GM23338 (cell line): ENCODE measurements around the gene NKX2-2. TPM values are rescaled to one million over a fixed set of nuclear protein-coding genes. Genes with fewer than 3 reads are reported as not detected.
A peak's percentile ranks its signal among the peaks of the same experiment; 100 is the strongest.

Experiments
- ATAC-seq: fragments of 200-7000 bp; cut with Tn5 transposase; 3 replicates; pipeline ENCODE4 v1.9.1; 2020
- DNase-seq: peaks from one replicate; pipeline ENCODE4 v3.0.0-alpha.2; 2015; ENCODE audit warnings: low spot score
- H2AFZ ChIP-seq: fragments of 200-600 bp; sonication (generic); 2 replicates; pipeline ENCODE4 v1.8.0; 2016; ENCODE audit warnings: antibody characterized with exemption, mild to moderate bottlenecking, moderate library complexity
- H3F3A ChIP-seq: fragments of 200-600 bp; sonication (generic); replicated peaks from 2 replicates; pipeline ENCODE4 v1.8.0; 2017; ENCODE audit warnings: antibody characterized with exemption, mixed run types, low read depth
- H3K27ac ChIP-seq: fragments of 200-600 bp; sonication (generic); 2 replicates; pipeline ENCODE4 v1.6.1; 2016; ENCODE audit warnings: low read depth
- H3K27me3 ChIP-seq: fragments of 200-600 bp; sonication (generic); 2 replicates; pipeline ENCODE4 v1.8.0; 2016; ENCODE audit warnings: mild to moderate bottlenecking, mixed run types, moderate library complexity; ENCODE audit not compliant: insufficient read depth
- H3K36me3 ChIP-seq: fragments of 200-600 bp; sonication (generic); 2 replicates; pipeline ENCODE4 v1.8.0; 2016; ENCODE audit warnings: mild to moderate bottlenecking; ENCODE audit not compliant: insufficient read depth
- H3K4me1 ChIP-seq: fragments of 200-600 bp; sonication (generic); 2 replicates; pipeline ENCODE4 v1.8.0; 2016; ENCODE audit warnings: mild to moderate bottlenecking, moderate library complexity; ENCODE audit not compliant: insufficient read depth
- H3K4me2 ChIP-seq: fragments of 200-600 bp; sonication (generic); 2 replicates; pipeline ENCODE4 v1.7.1; 2017; ENCODE audit warnings: mixed run types
- H3K4me3 ChIP-seq: fragments of 200-600 bp; sonication (generic); 2 replicates; pipeline ENCODE4 v1.6.1; 2016; ENCODE audit warnings: mixed run types
- H3K79me2 ChIP-seq: fragments of 200-600 bp; sonication (generic); replicated peaks from 2 replicates; pipeline ENCODE4 v1.8.0; 2017; ENCODE audit warnings: mild to moderate bottlenecking; ENCODE audit not compliant: insufficient read depth
- H3K9me2 ChIP-seq: fragments of 200-600 bp; sonication (generic); 2 replicates; pipeline ENCODE4 v1.8.0; 2017; ENCODE audit not compliant: insufficient read depth
- H4K20me1 ChIP-seq: fragments of 200-600 bp; sonication (generic); replicated peaks from 2 replicates; pipeline ENCODE4 v1.8.0; 2017; ENCODE audit warnings: mild to moderate bottlenecking; ENCODE audit not compliant: insufficient read depth
- H3K27ac Mint-ChIP-seq: 2 replicates; pipeline ENCODE4 v1.8.0; 2020; ENCODE audit warnings: inconsistent platforms, mild to moderate bottlenecking, moderate library complexity, mixed read lengths
- H3K27me3 Mint-ChIP-seq: 3 replicates; pipeline ENCODE4 v1.8.0; 2022; ENCODE audit warnings: low read depth, mild to moderate bottlenecking, moderate library complexity, mixed read lengths, inconsistent platforms; ENCODE audit not compliant: insufficient read depth, poor library complexity
- H3K36me3 Mint-ChIP-seq: 3 replicates; pipeline ENCODE4 v1.8.0; 2021; ENCODE audit warnings: low read depth, mild to moderate bottlenecking, inconsistent platforms, moderate library complexity, mixed read lengths
- H3K4me1 Mint-ChIP-seq: 3 replicates; pipeline ENCODE4 v1.8.0; 2020; ENCODE audit warnings: mild to moderate bottlenecking, inconsistent platforms, mixed read lengths
- H3K4me3 Mint-ChIP-seq: 3 replicates; pipeline ENCODE4 v1.8.0; 2021; ENCODE audit warnings: moderate library complexity, mild to moderate bottlenecking, inconsistent platforms, mixed read lengths
- H3K9me3 Mint-ChIP-seq: 3 replicates; pipeline ENCODE4 v1.8.0; 2020; ENCODE audit warnings: moderate library complexity, mild to moderate bottlenecking, inconsistent platforms, mixed read lengths
- CTCF ChIP-seq, 2 experiments: fragments of 200-600 bp in 1 of 2; sonication (generic) in 1 of 2; conservative IDR thresholded peaks; 2 replicates each; pipeline versions ENCODE4 v1.5.1 to v1.6.1; 2016 to 2017; ENCODE audit warnings: antibody characterized with exemption in 2 of 2, low read depth in 2 of 2, mild to moderate bottlenecking in 2 of 2, moderate library complexity in 1 of 2
- ETS1 ChIP-seq: IDR thresholded peaks from 2 replicates; pipeline ENCODE4 v1.6.1; 2016; ENCODE audit warnings: antibody characterized with exemption
- EZH2 ChIP-seq: fragments of 200-600 bp; sonication (generic); IDR thresholded peaks from one replicate; pipeline ENCODE4 v1.8.0; 2017; ENCODE audit warnings: antibody characterized with exemption, mild to moderate bottlenecking, low read depth; ENCODE audit not compliant: unreplicated experiment
- EZH2phosphoT487 ChIP-seq: fragments of 200-600 bp; sonication (generic); IDR thresholded peaks from one replicate; pipeline ENCODE4 v1.8.1; 2018; ENCODE audit warnings: antibody characterized with exemption; ENCODE audit not compliant: unreplicated experiment
- JUNB ChIP-seq: IDR thresholded peaks from one replicate; pipeline ENCODE4 v1.6.1; 2016; ENCODE audit warnings: antibody characterized with exemption; ENCODE audit not compliant: unreplicated experiment
- STAT1 ChIP-seq: IDR thresholded peaks from one replicate; pipeline ENCODE4 v1.6.1; 2016; ENCODE audit warnings: antibody characterized with exemption; ENCODE audit not compliant: unreplicated experiment
- polyA plus RNA-seq: library from polyadenylated mRNA; unstranded; fragments of >200 nt; fragmentation: Nextera tagmentation; extraction: Ambion mirVana; gene quantifications from 2 replicates; pipeline ENCODE4 v1.2.1, GENCODE V29; 2016
- total RNA-seq: library from RNA; depleted of rRNA; stranded (reverse); fragments of >200 nt; shearing (Covaris generic); gene quantifications from 2 replicates; pipeline ENCODE4 v1.2.3, GENCODE V29; 2014
- TF ChIP-seq, protein P1 (sequence below): fragments of 250-450 bp; sonication (Bioruptor Pico); IDR thresholded peaks from 2 replicates; pipeline ENCODE4 v1.5.0; 2020; ENCODE audit warnings: mild to moderate bottlenecking, moderate library complexity

The NKX2-2 gene
- total and polyA plus RNA-seq, 2 experiments from 2014 or later: not detected

DNA sequence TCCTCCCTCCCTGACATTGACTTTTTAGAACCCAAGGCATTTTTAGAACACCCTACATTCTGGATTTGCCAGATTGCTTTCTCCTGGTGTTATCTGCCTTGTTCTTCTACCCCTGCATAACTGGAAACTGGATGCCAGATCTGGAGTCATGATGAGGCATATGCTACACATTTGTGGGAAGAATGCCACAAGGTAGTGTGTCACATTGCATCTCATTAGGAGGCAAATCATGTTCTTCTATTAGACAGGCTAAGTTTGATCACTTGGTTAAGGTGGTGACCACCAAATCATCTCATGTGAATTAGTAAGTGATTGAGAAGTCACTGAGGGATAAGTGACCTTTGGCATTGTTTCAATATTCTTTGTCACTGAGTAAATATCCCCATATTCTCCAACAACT, 12.9 kb upstream of the NKX2-2 start:
- no peaks in the 10 kb centered on the region; the same call in 1 of the 2 replicates for H3K36me3 ChIP-seq
- Mint-ChIP-seq H3K27me3 (peaks cover 57% of the 10 kb centered on the region), H3K9me3 (no peaks in the 10 kb centered on the region; the same call in 2 of the 3 replicates), H3K27ac (no peak overlapping the region), H3K4me3 (no peak overlapping the region), H3K4me1 (peaks cover 31% of the 10 kb centered on the region), H3K36me3 (no peaks in the 10 kb centered on the region)
- H3K4me3 ChIP-seq: no peak overlapping the region
- peaks cover 63% of the 10 kb centered on the region for H3K27me3 ChIP-seq
- TF ChIP-seq CTCF (conservative IDR thresholded peaks at IDR 0.05; ENCODE audit: low read depth in 2 of 2) (no peak), STAT1 (no peak), EZH2phosphoT487 (no peak)
- H3K27ac ChIP-seq: no peak overlapping the region
- peaks cover 31% of the 10 kb centered on the region for H3K4me1 ChIP-seq
- no peak overlapping the region for H2AFZ ChIP-seq
- H3K79me2 ChIP-seq: no peaks in the 10 kb centered on the region
- no peaks in the 10 kb centered on the region for H4K20me1 ChIP-seq
- ATAC-seq (no peak), DNase-seq (no peak)
- no peaks in the 10 kb centered on the region for H3F3A ChIP-seq
- no peaks in the 10 kb centered on the region for H3K9me2 ChIP-seq
- no peak overlapping the region for H3K4me2 ChIP-seq

DNA sequence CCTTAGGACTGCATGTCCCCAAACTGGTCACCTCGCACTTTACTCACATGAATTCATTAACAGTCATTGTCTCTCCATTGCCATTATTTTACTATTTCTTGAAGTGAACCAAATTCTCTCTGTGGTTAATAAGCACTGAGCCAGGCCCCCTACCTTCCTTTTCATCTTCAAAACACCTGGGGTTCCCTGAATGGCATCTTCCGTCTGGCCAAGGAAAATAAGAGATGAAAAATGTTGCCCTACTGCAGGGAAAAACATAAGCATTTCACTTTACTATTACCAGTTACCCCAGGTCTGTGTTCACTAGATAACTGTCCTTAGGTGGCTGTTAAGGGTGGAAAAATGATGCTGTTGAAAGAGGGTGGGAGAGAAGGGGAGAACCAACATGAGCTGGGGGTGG, 10.0 kb upstream of the NKX2-2 start:
- ATAC-seq (no peak), DNase-seq (no peak)
- peaks cover 76% of the 10 kb centered on the region for H3K27me3 Mint-ChIP-seq
- no peaks in the 10 kb centered on the region for H3K9me2 ChIP-seq
- H3K4me3 ChIP-seq: peak overlapping the region; percentile 66
- H3K4me3 Mint-ChIP-seq: peak overlapping the region; percentile 69; the same call in 2 of the 3 replicates
- peaks cover 92% of the 10 kb centered on the region for H3K27me3 ChIP-seq
- no peak overlapping the region for H2AFZ ChIP-seq
- H3K79me2 ChIP-seq: no peaks in the 10 kb centered on the region
- peak overlapping the region; percentile 90 for H3K4me2 ChIP-seq
- peaks cover 7% of the 10 kb centered on the region for H3K9me3 Mint-ChIP-seq
- H3K27ac ChIP-seq: no peak overlapping the region
- H3K36me3 ChIP-seq: no peaks in the 10 kb centered on the region; the same call in 1 of the 2 replicates
- H3K27ac Mint-ChIP-seq: no peak overlapping the region
- H3K4me1 Mint-ChIP-seq: peaks cover 47% of the 10 kb centered on the region
- peaks cover 52% of the 10 kb centered on the region for H3K4me1 ChIP-seq
- H3F3A ChIP-seq: peaks cover 25% of the 10 kb centered on the region
- TF ChIP-seq ETS1 (no peak), EZH2 (peak; percentile 73)
- peaks cover 7% of the 10 kb centered on the region for H4K20me1 ChIP-seq
- H3K36me3 Mint-ChIP-seq: no peaks in the 10 kb centered on the region

- Histone ChIP-seq H3K9me2 (no peaks in the 10 kb centered on the region), H4K20me1 (peaks cover 7% of the 10 kb centered on the region), H3K27ac (no peak overlapping the region), H3K36me3 (no peaks in the 10 kb centered on the region; the same call in 1 of the 2 replicates), H3K4me3 (peak overlapping the region; percentile 66), H3K4me2 (peak overlapping the region; percentile 90), H3K79me2 (no peaks in the 10 kb centered on the region), H3K27me3 (peaks cover 97% of the 10 kb centered on the region), H3F3A (peaks cover 25% of the 10 kb centered on the region), H3K4me1 (peaks cover 57% of the 10 kb centered on the region), H2AFZ (peak overlapping the region; percentile 87)
- Mint-ChIP-seq H3K9me3 (peaks cover 7% of the 10 kb centered on the region), H3K4me3 (peak overlapping the region; percentile 69), H3K27me3 (peaks cover 82% of the 10 kb centered on the region), H3K36me3 (no peaks in the 10 kb centered on the region), H3K4me1 (peaks cover 50% of the 10 kb centered on the region), H3K27ac (no peak overlapping the region)
- DNase-seq (no peak), ATAC-seq (no peak)
- TF ChIP-seq JUNB: no peak
- TF ChIP-seq, protein P1, sequence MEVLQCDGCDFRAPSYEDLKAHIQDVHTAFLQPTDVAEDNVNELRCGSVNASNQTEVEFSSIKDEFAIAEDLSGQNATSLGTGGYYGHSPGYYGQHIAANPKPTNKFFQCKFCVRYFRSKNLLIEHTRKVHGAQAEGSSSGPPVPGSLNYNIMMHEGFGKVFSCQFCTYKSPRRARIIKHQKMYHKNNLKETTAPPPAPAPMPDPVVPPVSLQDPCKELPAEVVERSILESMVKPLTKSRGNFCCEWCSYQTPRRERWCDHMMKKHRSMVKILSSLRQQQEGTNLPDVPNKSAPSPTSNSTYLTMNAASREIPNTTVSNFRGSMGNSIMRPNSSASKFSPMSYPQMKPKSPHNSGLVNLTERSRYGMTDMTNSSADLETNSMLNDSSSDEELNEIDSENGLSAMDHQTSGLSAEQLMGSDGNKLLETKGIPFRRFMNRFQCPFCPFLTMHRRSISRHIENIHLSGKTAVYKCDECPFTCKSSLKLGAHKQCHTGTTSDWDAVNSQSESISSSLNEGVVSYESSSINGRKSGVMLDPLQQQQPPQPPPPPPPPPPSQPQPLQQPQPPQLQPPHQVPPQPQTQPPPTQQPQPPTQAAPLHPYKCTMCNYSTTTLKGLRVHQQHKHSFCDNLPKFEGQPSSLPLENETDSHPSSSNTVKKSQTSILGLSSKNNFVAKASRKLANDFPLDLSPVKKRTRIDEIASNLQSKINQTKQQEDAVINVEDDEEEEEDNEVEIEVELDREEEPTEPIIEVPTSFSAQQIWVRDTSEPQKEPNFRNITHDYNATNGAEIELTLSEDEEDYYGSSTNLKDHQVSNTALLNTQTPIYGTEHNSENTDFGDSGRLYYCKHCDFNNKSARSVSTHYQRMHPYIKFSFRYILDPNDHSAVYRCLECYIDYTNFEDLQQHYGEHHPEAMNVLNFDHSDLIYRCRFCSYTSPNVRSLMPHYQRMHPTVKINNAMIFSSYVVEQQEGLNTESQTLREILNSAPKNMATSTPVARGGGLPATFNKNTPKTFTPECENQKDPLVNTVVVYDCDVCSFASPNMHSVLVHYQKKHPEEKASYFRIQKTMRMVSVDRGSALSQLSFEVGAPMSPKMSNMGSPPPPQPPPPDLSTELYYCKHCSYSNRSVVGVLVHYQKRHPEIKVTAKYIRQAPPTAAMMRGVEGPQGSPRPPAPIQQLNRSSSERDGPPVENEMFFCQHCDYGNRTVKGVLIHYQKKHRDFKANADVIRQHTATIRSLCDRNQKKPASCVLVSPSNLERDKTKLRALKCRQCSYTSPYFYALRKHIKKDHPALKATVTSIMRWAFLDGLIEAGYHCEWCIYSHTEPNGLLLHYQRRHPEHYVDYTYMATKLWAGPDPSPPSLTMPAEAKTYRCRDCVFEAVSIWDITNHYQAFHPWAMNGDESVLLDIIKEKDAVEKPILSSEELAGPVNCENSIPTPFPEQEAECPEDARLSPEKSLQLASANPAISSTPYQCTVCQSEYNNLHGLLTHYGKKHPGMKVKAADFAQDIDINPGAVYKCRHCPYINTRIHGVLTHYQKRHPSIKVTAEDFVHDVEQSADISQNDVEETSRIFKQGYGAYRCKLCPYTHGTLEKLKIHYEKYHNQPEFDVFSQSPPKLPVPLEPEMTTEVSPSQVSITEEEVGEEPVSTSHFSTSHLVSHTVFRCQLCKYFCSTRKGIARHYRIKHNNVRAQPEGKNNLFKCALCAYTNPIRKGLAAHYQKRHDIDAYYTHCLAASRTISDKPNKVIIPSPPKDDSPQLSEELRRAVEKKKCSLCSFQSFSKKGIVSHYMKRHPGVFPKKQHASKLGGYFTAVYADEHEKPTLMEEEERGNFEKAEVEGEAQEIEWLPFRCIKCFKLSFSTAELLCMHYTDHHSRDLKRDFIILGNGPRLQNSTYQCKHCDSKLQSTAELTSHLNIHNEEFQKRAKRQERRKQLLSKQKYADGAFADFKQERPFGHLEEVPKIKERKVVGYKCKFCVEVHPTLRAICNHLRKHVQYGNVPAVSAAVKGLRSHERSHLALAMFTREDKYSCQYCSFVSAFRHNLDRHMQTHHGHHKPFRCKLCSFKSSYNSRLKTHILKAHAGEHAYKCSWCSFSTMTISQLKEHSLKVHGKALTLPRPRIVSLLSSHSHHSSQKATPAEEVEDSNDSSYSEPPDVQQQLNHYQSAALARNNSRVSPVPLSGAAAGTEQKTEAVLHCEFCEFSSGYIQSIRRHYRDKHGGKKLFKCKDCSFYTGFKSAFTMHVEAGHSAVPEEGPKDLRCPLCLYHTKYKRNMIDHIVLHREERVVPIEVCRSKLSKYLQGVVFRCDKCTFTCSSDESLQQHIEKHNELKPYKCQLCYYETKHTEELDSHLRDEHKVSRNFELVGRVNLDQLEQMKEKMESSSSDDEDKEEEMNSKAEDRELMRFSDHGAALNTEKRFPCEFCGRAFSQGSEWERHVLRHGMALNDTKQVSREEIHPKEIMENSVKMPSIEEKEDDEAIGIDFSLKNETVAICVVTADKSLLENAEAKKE (CRISPR knock-in tag): no peak
Observed at GRCh38 chr20:21523281-21523868, 9.5 kb upstream of the NKX2-2 start.
